Measurements from ENCODE around the gene LUZP1. TPM values are rescaled to one million over a fixed set of nuclear protein-coding genes. Genes with fewer than 3 reads are reported as not detected.

Gene LUZP1
- total RNA-seq, 1 experiment from 2014 or later, result 22.4 TPM

DNA sequence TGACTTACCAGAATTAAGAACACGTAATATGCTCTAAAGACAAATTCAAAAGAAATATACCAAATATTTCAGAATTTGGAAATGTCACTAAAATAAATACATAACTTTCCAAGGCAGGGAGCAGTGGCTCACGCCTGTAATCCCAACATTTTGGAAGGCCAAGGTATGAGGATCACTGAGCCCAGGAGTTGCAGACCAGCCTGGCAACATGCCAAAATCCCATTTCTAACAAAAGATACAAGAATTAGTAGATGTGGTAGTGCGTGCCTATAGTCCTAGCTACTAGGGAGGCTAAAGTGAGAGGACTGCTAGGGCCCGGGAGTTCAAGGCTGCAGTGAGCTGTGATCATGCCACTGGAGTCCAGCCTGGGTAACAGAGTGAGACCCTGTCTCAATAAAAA, 11.7 kb downstream of the LUZP1 start:
- intact Hi-C loops (cut with micrococcal nuclease), result no loop called here
- no peaks in the 10 kb centered on the region for H3K9me3 ChIP-seq (ENCODE audit: control insufficient read depth in 1 of 2, insufficient read depth in 1 of 2, low read depth in 1 of 2, low read length in 2 of 2)
- no peaks in the 10 kb centered on the region for H4K20me1 ChIP-seq (ENCODE audit: insufficient read depth)
- ATAC-seq (no peak), DNase-seq (ENCODE audit: low read depth, low spot score) (no peak)
- H3K27ac ChIP-seq (ENCODE audit: low read depth, low read length), result no peak overlapping the region
- TF ChIP-seq POLR2A (IDR thresholded peaks at IDR 0.05; ENCODE audit: borderline replicate concordance, extremely low read depth, insufficient read depth, insufficient read length), result no peak
- no peak for TF ChIP-seq SRF (IDR thresholded peaks at IDR 0.05; ENCODE audit: low read depth)
- TF ChIP-seq YY1 (IDR thresholded peaks at IDR 0.05; ENCODE audit: extremely low read depth, insufficient replicate concordance, low read depth, low read length), result no peak
- TF ChIP-seq, protein P1, sequence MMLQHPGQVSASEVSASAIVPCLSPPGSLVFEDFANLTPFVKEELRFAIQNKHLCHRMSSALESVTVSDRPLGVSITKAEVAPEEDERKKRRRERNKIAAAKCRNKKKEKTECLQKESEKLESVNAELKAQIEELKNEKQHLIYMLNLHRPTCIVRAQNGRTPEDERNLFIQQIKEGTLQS (IDR thresholded peaks at IDR 0.05), result no peak
- no peak for TF ChIP-seq RAD21 (IDR thresholded peaks at IDR 0.05; ENCODE audit: low read depth)
- TF ChIP-seq, protein P2, sequence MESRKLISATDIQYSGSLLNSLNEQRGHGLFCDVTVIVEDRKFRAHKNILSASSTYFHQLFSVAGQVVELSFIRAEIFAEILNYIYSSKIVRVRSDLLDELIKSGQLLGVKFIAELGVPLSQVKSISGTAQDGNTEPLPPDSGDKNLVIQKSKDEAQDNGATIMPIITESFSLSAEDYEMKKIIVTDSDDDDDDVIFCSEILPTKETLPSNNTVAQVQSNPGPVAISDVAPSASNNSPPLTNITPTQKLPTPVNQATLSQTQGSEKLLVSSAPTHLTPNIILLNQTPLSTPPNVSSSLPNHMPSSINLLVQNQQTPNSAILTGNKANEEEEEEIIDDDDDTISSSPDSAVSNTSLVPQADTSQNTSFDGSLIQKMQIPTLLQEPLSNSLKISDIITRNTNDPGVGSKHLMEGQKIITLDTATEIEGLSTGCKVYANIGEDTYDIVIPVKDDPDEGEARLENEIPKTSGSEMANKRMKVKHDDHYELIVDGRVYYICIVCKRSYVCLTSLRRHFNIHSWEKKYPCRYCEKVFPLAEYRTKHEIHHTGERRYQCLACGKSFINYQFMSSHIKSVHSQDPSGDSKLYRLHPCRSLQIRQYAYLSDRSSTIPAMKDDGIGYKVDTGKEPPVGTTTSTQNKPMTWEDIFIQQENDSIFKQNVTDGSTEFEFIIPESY (IDR thresholded peaks at IDR 0.05; ENCODE audit: extremely low read depth, insufficient replicate concordance, low read length), result no peak
- no peak for TF ChIP-seq POLR2AphosphoS5 (IDR thresholded peaks at IDR 0.05; ENCODE audit: low read depth, low read length)
- TF ChIP-seq, protein P3, sequence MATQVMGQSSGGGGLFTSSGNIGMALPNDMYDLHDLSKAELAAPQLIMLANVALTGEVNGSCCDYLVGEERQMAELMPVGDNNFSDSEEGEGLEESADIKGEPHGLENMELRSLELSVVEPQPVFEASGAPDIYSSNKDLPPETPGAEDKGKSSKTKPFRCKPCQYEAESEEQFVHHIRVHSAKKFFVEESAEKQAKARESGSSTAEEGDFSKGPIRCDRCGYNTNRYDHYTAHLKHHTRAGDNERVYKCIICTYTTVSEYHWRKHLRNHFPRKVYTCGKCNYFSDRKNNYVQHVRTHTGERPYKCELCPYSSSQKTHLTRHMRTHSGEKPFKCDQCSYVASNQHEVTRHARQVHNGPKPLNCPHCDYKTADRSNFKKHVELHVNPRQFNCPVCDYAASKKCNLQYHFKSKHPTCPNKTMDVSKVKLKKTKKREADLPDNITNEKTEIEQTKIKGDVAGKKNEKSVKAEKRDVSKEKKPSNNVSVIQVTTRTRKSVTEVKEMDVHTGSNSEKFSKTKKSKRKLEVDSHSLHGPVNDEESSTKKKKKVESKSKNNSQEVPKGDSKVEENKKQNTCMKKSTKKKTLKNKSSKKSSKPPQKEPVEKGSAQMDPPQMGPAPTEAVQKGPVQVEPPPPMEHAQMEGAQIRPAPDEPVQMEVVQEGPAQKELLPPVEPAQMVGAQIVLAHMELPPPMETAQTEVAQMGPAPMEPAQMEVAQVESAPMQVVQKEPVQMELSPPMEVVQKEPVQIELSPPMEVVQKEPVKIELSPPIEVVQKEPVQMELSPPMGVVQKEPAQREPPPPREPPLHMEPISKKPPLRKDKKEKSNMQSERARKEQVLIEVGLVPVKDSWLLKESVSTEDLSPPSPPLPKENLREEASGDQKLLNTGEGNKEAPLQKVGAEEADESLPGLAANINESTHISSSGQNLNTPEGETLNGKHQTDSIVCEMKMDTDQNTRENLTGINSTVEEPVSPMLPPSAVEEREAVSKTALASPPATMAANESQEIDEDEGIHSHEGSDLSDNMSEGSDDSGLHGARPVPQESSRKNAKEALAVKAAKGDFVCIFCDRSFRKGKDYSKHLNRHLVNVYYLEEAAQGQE (IDR thresholded peaks at IDR 0.05; ENCODE audit: low read depth), result no peak
- TF ChIP-seq ZNF274 (IDR thresholded peaks at IDR 0.05; ENCODE audit: low read depth, low read length), result no peak
- no peak for TF ChIP-seq FOSL1 (IDR thresholded peaks at IDR 0.05; ENCODE audit: low read depth)
- no peak for TF ChIP-seq EZH2phosphoT487 (IDR thresholded peaks at IDR 0.05; ENCODE audit: borderline replicate concordance)
- no peak for TF ChIP-seq EGR1 (IDR thresholded peaks at IDR 0.05; ENCODE audit: low read depth)
- TF ChIP-seq, protein P4, sequence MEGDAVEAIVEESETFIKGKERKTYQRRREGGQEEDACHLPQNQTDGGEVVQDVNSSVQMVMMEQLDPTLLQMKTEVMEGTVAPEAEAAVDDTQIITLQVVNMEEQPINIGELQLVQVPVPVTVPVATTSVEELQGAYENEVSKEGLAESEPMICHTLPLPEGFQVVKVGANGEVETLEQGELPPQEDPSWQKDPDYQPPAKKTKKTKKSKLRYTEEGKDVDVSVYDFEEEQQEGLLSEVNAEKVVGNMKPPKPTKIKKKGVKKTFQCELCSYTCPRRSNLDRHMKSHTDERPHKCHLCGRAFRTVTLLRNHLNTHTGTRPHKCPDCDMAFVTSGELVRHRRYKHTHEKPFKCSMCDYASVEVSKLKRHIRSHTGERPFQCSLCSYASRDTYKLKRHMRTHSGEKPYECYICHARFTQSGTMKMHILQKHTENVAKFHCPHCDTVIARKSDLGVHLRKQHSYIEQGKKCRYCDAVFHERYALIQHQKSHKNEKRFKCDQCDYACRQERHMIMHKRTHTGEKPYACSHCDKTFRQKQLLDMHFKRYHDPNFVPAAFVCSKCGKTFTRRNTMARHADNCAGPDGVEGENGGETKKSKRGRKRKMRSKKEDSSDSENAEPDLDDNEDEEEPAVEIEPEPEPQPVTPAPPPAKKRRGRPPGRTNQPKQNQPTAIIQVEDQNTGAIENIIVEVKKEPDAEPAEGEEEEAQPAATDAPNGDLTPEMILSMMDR (IDR thresholded peaks at IDR 0.05 in 2 of 3, conservative IDR thresholded peaks at IDR 0.05 in 1 of 3; ENCODE audit: borderline replicate concordance in 1 of 3, insufficient read depth in 1 of 3, low read depth in 2 of 3, low read length in 2 of 3), result no peak
- TF ChIP-seq TCF7L2 (IDR thresholded peaks at IDR 0.05; ENCODE audit: borderline replicate concordance, extremely low read depth, insufficient read depth, insufficient read length), result no peak
- no peak for TF ChIP-seq ELF1 (IDR thresholded peaks at IDR 0.05; ENCODE audit: borderline replicate concordance, low read depth)
- TF ChIP-seq EZH2 (IDR thresholded peaks at IDR 0.05), result no peak
- no peak for TF ChIP-seq CEBPB (IDR thresholded peaks at IDR 0.05; ENCODE audit: low read depth)
- CTCF ChIA-PET, result no interaction called here
- no TSS peak for BruUV-seq (replicated peaks)
- no peak overlapping the region for H3K4me3 ChIP-seq (replicated peaks in 1 of 2; ENCODE audit: low read depth in 1 of 2, low read length in 2 of 2)
- H3K9me2 ChIP-seq (ENCODE audit: insufficient read depth), result no peaks in the 10 kb centered on the region
- H3K36me3 ChIP-seq (ENCODE audit: control insufficient read depth in 1 of 2, insufficient read depth in 2 of 2, low read length in 2 of 2), result no peaks in the 10 kb centered on the region
- H3K27me3 ChIP-seq (ENCODE audit: insufficient read depth, low read length), result no peaks in the 10 kb centered on the region
- peaks cover 0 to 12% of the 10 kb centered on the region in 2 experiments; a peak in 1 of 4 replicates for H3K4me1 ChIP-seq (ENCODE audit: control insufficient read depth in 1 of 2, insufficient read depth in 2 of 2, low read length in 2 of 2)
- H2AFZ ChIP-seq (ENCODE audit: low read depth, low read length, poor library complexity, severe bottlenecking), result no peak overlapping the region
- no peak overlapping the region for H3K4me2 ChIP-seq (ENCODE audit: low read length)
- RAD21 ChIA-PET (ENCODE audit: low non-redundant PET in 1 of 2, low total read pairs in 2 of 2, uncharacterized antibody in 2 of 2, unreplicated experiment in 2 of 2), result no interaction called here
- peaks cover 98% of the 10 kb centered on the region for H3K79me2 ChIP-seq (ENCODE audit: insufficient read depth, low read length)
- POLR2A ChIA-PET, result no interaction called here
- no peak overlapping the region for H3K9ac ChIP-seq (ENCODE audit: low read length)
